NOMO-1 treated with DMSO at 0.1 percent for 48 hours (cell line): ENCODE measurements around the gene CEBPZOS.

Experiments used
- DNase-seq: peaks from one replicate; lab custom pipeline; 2025; ENCODE audit not compliant: unreplicated experiment; lab: John Stamatoyannopoulos, UW

CEBPZOS gene

GRCh38 chr2:37196320-37197195, at the start of gene CEBPZOS:
CEBPZOS (plus strand) TSS chr2:37196496; CDS start chr2:37199705, 3,209 bp downstream.
- peak; percentile 17 for DNase-seq

GRCh38 chr2:37148325-37148724, 48.0 kb upstream of the CEBPZOS start:
- DNase-seq: no peak

- no peak for DNase-seq
These were observed 46.5 kb upstream of the CEBPZOS start for GRCh38 chr2:37149626-37150322.

- no peak for DNase-seq
These were observed 43.1 kb upstream of the CEBPZOS start for GRCh38 chr2:37153224-37153623.

GRCh38 chr2:37154785-37155184, 41.5 kb upstream of the CEBPZOS start:
- DNase-seq: peak; percentile 41

- DNase-seq: no peak
These were observed 40.0 kb upstream of the CEBPZOS start for GRCh38 chr2:37156071-37156856.

- peak; percentile 89 for DNase-seq
These were observed 39.2 kb upstream of the CEBPZOS start, which contains the start of gene EIF2AK2 for GRCh38 chr2:37156857-37157714. EIF2AK2 (minus strand) TSS chr2:37156980; CDS start chr2:37147806, 9,174 bp downstream.

GRCh38 chr2:37164757-37165156, 31.5 kb upstream of the CEBPZOS start:
- DNase-seq: no peak

- no peak for DNase-seq
These were observed 28.6 kb upstream of the CEBPZOS start for GRCh38 chr2:37167636-37168180.

GRCh38 chr2:37168217-37168981, 27.9 kb upstream of the CEBPZOS start:
- peak; percentile 66 for DNase-seq

GRCh38 chr2:37171624-37171950, 24.7 kb upstream of the CEBPZOS start:
- DNase-seq: no peak

- DNase-seq: no peak
These were observed 22.6 kb upstream of the CEBPZOS start for GRCh38 chr2:37173741-37174140.

GRCh38 chr2:37180006-37180639, 16.2 kb upstream of the CEBPZOS start:
- no peak for DNase-seq

- DNase-seq: no peak
These were observed 15.7 kb upstream of the CEBPZOS start for GRCh38 chr2:37180640-37181039.

- no peak for DNase-seq
These were observed 14.3 kb upstream of the CEBPZOS start for GRCh38 chr2:37181726-37182684.

- no peak for DNase-seq
These were observed 7.7 kb upstream of the CEBPZOS start, which contains the start of gene SULT6B1 for GRCh38 chr2:37188570-37188969. SULT6B1 (minus strand) TSS chr2:37188670; CDS start chr2:37188640, 30 bp downstream.

GRCh38 chr2:37189452-37190153, 6.7 kb upstream of the CEBPZOS start:
- peak; percentile 84 for DNase-seq
